Measurements from ENCODE around the gene ANO10.

GRCh38 chr3:43364494-43364893 lies 257.3 kb downstream of the ANO10 start:
- TF ChIP-seq CTCF (conservative IDR thresholded peaks at IDR 0.05; ENCODE audit: low read depth, low read length) = no peak
- TF ChIP-seq EZH2 (IDR thresholded peaks at IDR 0.05; ENCODE audit: borderline replicate concordance, low read depth, low read length, poor library complexity, severe bottlenecking) = no peak
